Neural cell (in vitro differentiated cells): ENCODE measurements around the gene SLC26A2.

Source experiments
- EP300 ChIP-seq: fragments of 450-650 bp; conservative IDR thresholded peaks from 2 replicates; pipeline ENCODE4 v1.6.1; 2014; ENCODE audit warnings: antibody characterized with exemption, mild to moderate bottlenecking, moderate library complexity; ENCODE audit not compliant: poor library complexity, severe bottlenecking
- EZH2 ChIP-seq: fragments of 200-600, 300-800 bp; shearing (Covaris generic), sonication (generic); IDR thresholded peaks from 2 replicates; pipeline ENCODE4 v1.6.1; 2014; ENCODE audit warnings: antibody characterized with exemption, low read length, borderline replicate concordance, mild to moderate bottlenecking; ENCODE audit not compliant: insufficient read depth, poor library complexity, severe bottlenecking
- MXI1 ChIP-seq: fragments of 450-650 bp; conservative IDR thresholded peaks from 2 replicates; pipeline ENCODE4 v1.6.1; 2014; ENCODE audit warnings: antibody characterized with exemption, mild to moderate bottlenecking; ENCODE audit not compliant: poor library complexity, severe bottlenecking
- POLR2AphosphoS5 ChIP-seq: IDR thresholded peaks from 2 replicates; pipeline ENCODE4 v1.6.1; 2012
- RAD21 ChIP-seq: fragments of 450-650 bp; conservative IDR thresholded peaks from 2 replicates; pipeline ENCODE4 v1.6.1; 2014; ENCODE audit warnings: antibody characterized with exemption, mild to moderate bottlenecking, moderate library complexity
- SMC3 ChIP-seq: fragments of 450-650 bp; conservative IDR thresholded peaks from 2 replicates; pipeline ENCODE4 v1.6.1; 2014; ENCODE audit warnings: antibody characterized with exemption, mild to moderate bottlenecking, moderate library complexity; ENCODE audit not compliant: poor library complexity
- TAF1 ChIP-seq: IDR thresholded peaks from 2 replicates; pipeline ENCODE4 v1.6.1; 2012; ENCODE audit warnings: low read depth
- TF ChIP-seq, protein P1 (sequence below): fragments of 450-650 bp; IDR thresholded peaks from 2 replicates; pipeline ENCODE4 v1.5.1; 2014; ENCODE audit warnings: antibody characterized with exemption, mild to moderate bottlenecking, moderate library complexity; ENCODE audit not compliant: poor library complexity, severe bottlenecking
- TF ChIP-seq, protein P2 (sequence below): IDR thresholded peaks from 2 replicates; pipeline ENCODE4 v1.6.1; 2012; ENCODE audit warnings: borderline replicate concordance

DNA sequence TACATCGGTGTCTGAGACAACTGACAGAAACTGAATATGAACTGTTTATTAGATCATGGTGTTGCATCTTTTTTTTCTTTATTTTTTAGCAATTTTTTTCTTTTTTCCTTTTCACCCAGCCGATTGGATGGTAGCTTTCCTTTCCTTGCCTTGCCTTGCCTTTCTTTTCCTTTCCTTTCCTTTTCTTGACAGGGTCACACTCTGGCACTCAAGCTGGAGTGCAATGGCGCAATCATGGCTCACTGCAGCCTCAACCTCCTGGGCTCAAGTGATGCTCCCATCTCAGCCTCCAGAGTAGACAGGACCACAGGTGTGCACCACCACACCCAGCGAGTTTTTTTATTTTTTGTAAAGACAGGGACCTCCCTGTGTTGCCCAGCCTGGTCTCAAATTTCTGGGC, 18.8 kb upstream of the SLC26A2 start:
- TF ChIP-seq, protein P1, sequence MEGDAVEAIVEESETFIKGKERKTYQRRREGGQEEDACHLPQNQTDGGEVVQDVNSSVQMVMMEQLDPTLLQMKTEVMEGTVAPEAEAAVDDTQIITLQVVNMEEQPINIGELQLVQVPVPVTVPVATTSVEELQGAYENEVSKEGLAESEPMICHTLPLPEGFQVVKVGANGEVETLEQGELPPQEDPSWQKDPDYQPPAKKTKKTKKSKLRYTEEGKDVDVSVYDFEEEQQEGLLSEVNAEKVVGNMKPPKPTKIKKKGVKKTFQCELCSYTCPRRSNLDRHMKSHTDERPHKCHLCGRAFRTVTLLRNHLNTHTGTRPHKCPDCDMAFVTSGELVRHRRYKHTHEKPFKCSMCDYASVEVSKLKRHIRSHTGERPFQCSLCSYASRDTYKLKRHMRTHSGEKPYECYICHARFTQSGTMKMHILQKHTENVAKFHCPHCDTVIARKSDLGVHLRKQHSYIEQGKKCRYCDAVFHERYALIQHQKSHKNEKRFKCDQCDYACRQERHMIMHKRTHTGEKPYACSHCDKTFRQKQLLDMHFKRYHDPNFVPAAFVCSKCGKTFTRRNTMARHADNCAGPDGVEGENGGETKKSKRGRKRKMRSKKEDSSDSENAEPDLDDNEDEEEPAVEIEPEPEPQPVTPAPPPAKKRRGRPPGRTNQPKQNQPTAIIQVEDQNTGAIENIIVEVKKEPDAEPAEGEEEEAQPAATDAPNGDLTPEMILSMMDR, result no peak
- no peak for TF ChIP-seq EP300
- TF ChIP-seq POLR2AphosphoS5, result no peak
- no peak for TF ChIP-seq TAF1
- no peak for TF ChIP-seq EZH2
- TF ChIP-seq, protein P2, sequence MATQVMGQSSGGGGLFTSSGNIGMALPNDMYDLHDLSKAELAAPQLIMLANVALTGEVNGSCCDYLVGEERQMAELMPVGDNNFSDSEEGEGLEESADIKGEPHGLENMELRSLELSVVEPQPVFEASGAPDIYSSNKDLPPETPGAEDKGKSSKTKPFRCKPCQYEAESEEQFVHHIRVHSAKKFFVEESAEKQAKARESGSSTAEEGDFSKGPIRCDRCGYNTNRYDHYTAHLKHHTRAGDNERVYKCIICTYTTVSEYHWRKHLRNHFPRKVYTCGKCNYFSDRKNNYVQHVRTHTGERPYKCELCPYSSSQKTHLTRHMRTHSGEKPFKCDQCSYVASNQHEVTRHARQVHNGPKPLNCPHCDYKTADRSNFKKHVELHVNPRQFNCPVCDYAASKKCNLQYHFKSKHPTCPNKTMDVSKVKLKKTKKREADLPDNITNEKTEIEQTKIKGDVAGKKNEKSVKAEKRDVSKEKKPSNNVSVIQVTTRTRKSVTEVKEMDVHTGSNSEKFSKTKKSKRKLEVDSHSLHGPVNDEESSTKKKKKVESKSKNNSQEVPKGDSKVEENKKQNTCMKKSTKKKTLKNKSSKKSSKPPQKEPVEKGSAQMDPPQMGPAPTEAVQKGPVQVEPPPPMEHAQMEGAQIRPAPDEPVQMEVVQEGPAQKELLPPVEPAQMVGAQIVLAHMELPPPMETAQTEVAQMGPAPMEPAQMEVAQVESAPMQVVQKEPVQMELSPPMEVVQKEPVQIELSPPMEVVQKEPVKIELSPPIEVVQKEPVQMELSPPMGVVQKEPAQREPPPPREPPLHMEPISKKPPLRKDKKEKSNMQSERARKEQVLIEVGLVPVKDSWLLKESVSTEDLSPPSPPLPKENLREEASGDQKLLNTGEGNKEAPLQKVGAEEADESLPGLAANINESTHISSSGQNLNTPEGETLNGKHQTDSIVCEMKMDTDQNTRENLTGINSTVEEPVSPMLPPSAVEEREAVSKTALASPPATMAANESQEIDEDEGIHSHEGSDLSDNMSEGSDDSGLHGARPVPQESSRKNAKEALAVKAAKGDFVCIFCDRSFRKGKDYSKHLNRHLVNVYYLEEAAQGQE, result no peak
- no peak for TF ChIP-seq MXI1
- TF ChIP-seq RAD21, result no peak
- TF ChIP-seq SMC3, result no peak
